GM21390 (cell line): ENCODE measurements around the gene ADCY4.
A peak's percentile ranks its signal among the peaks of the same experiment; 100 is the strongest.
"Not testable (repeated sequence)": the region's sequence is repeated elsewhere in the genome, so short reads cannot be mapped to it uniquely, and the experiment has no call there.

Experiments
- ATAC-seq: cut with Tn5 transposase; IDR thresholded peaks from one replicate; pipeline ENCODE4 v1.9.1; 2021; ENCODE audit not compliant: unreplicated experiment

ADCY4 gene

DNA sequence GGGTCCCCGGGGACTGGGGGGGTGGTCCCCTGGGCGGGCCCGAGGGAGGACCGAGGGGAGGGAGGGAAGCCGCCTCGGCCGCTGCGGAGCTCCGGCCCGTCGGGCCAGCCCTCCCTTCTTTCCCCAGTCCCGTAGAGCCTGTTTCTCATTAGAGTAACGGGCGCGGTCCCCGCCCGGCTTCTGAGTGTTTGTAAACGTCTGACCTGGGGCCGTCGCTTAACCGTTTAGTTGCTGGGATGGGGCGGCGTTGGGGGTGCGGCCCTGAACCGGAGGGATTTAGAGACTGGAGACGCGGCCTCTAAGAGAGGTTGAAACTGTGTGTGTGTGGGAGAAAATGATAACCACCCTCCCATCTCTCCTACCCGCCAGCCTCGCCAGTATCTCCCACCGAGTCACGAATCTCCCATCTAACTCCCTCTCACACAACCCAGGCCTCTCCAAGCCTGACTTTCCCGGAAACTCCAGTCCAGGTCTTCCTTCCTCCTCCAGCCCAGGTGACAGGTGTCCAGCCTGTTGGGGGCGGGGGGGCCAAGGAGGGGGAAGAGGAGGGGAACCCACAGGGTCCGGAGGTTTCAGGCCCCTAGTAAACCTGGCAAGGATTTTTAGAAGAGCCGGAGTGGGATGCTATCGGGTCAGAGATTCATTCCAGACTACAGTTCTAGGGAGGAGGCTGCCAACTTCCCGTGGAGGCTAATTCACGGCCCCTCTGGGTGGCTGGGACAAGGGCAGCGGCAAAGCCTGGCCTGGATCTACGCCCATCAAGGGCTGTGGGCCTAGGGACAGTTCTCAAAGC is 32.0 kb upstream of the ADCY4 start:
- ATAC-seq, result peak; percentile 60

DNA sequence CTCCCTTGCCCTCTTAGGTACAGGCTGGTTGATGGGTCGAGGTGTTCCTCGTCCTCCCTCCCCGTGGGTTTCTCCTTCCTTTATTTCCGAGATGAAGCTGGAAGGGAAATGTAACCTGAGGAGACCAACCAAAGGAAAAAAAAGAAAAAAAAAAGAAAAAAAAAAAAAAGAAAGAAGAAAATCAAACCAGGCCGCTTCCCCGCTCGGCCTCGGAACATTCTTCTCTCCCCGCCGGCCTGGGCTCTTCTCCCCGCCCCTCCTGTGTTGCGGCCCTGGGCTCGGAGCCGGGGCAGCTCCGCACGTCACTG is 31.5 kb upstream of the ADCY4 start:
- no peak for ATAC-seq

DNA sequence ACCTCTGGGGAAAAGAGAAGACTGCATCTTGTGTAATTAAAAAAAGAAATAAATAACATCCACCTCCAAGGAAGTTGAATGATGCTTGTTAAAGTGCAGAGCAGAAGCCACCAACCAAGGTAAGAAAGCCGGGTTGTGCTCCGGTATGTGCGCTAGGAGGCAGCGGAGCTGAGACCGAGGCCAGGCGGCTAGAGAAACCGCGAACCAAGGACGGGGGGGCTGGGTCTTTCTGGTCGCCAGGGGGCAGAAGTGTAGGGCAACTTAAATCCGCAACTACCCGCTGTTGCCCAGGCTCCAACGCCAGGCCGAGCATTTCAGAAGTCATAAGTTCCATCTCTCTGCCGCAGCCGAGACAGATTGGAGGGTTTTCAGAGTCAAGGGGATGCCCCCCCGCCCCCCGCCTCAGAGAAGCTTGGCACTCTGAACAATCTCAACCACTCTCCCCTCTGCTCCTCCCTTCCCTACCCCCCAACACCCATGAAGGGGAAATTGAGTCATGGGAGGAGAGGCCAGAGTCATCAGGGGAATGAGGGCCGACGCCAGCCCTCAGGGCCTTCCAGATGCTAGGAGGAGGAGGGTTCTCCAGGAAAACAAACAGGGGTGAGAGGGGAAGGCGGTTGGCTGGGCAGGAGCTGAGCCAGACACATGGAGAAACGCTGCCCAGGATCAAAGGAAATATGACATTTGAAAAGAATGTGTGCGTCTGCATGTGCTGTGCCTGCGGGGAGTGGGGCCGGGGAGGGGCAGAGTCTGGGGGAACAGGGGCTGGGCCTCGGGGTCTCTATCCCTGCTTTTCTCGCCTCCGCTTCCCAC is 30.9 kb upstream of the ADCY4 start:
- ATAC-seq, result peak; percentile 41

DNA sequence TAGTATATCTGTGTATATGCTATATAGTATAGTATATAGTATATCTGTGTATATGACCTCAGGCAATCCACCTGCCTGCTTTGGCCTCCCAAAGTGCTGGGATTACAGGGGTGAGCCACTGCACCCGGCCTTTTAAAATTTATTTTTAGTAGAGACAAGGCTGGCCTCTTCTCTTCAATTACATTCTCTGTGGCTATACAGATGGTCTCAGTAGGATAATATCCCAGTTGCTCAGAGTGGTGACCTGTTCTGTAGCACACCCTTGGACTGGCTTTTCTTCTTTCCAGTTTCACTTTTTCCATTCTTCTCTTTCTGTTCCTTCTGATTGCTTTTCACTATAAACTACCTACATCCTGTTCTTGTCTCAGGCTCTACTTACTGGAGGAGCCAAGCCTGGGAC is 30.0 kb upstream of the ADCY4 start:
- no peak for ATAC-seq

DNA sequence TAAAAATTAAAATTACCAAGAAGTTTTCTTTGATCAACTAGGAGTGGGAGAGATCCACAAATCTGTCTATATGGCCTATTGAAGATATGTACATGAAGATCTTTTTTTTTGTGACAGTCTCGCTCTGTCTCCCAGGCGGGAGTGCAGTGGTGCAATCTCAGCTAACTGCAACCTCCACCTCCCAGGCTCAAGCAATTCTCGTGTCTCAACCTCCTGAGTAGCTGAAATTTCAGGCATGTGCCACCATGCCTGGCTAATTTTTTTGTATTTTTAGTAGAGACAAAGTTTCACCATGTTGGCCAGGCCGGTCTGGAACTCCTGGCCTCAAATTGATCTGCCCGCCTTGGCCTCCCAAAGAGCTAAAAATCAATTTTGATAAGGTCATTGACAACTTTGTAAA is 28.5 kb upstream of the ADCY4 start:
- ATAC-seq, result no peak

DNA sequence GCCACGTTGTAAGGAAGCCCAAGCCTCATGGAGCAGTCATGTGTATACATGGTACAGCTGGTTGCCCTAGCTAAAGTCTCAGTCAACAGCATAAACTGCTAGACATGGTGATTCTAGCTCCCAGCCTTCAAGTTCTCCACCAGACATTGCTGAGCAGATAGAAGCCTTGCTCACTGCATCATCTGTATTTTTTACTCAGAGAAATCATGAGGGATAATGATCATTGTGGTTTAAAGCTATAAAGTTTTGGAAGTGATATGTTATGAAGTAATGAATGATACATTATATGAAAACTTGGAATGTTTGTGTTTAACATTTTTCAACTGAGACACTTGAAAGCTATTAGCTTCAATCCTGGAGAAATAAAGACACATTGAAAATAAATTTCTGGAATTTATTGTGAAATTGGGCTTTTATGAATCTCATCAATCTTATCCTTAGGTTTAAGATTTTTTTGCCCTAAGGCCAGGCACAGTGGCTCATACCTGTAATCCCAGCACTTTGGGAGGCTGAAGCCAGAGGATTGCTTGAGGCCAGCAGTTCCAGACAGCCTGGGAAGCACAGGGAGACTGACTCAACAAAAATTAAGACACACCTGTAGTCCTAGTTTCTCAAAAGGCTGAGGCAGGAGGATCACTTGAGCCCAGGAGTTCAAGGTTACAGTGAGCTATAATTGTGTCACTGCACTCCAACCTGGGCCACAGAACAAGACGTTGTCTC is 27.5 kb upstream of the ADCY4 start:
- no peak for ATAC-seq

DNA sequence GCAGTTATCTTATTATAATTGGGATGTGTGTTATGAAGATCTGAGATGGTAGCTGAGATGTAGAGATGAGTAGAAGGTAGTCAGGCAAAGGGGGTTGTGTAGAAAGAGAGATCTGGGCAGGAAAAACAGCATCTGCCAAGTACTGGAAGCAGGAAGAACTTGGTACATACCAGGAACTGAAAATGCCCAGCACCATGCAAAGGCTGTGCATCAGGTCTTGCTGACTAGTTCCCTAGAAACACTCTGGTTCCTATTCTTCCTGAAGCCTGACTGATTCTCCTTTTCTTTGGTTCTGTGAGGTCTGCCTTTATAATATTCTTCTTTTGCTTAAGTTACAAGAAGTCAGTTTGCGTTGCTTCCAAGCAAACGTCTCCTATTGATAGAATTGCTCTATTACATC is 26.5 kb upstream of the ADCY4 start:
- no peak for ATAC-seq

DNA sequence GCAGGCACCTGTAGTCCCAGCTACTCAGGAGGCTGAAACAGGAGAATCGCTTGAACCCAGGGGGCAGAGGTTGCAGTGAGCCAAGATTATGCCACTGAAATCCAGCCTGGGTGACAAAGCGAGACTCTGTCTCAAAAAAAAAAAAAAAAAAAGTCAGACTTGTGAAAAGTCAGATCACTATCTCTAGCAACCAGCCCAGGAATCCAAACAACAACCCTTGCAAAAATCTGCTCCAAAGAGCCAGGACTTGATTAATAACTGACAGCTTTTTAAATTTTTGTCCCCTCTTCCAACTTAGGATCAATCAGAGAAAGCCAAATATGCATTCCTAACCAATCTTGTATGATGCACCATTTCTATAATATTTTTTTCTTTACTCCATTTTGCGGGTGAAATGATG is 25.4 kb upstream of the ADCY4 start:
- no peak for ATAC-seq

DNA sequence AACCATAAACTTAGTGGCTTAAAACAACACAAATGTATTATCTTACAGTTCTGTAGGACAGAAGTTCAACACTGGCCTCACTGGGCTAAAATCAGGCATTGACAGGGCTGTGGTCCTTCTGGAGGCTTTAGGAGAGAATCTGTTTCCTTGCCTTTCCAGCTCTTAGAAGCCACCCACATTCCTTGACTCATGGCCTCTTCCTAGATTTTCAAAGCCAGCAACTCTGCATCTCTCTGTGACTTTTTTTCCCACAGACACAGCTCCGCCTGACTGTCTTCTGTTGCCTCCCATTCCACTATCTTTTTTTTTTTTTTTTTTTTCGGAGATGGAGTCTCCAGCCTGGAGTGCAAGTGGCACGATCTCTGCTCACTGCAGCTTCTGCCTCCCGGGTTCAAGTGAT is 21.3 kb upstream of the ADCY4 start:
- no peak for ATAC-seq

DNA sequence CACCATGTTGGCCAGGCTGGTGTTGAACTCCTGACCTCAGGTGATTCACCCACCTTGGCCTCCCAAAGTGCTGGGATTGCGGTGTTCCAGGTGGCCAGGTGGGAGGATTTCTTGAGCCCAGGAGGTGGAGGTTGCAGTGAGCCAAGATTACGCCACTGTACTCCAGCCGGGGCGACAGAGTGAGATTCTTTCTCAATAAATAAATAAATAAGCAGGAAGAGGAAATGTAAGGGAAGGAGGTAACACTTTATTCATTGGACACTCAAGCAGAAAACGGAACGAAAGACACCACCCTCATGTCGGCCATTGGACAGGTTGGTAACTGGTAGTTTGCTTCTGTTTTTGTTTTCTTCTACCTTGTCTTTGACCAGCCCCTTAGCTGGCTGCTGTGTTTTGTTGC is 20.1 kb upstream of the ADCY4 start:
- ATAC-seq, result no peak

DNA sequence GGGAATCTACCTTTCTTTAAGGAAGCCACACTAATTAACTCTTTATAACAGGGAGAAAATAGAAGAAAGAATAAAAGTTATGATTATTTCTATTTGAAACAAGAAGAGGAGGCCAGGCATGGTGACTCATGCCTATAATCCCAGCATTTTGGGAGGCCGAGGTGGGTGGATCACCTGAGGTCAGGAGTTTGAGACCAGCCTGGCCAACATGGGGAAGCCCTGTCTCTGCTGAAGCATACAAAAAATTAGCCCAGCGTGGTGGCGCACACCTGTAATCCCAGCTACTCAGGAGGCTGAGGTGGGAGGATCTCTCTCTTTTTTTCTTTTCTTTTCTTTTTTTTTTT is 19.6 kb upstream of the ADCY4 start:
- ATAC-seq, result not testable (repeated sequence)

DNA sequence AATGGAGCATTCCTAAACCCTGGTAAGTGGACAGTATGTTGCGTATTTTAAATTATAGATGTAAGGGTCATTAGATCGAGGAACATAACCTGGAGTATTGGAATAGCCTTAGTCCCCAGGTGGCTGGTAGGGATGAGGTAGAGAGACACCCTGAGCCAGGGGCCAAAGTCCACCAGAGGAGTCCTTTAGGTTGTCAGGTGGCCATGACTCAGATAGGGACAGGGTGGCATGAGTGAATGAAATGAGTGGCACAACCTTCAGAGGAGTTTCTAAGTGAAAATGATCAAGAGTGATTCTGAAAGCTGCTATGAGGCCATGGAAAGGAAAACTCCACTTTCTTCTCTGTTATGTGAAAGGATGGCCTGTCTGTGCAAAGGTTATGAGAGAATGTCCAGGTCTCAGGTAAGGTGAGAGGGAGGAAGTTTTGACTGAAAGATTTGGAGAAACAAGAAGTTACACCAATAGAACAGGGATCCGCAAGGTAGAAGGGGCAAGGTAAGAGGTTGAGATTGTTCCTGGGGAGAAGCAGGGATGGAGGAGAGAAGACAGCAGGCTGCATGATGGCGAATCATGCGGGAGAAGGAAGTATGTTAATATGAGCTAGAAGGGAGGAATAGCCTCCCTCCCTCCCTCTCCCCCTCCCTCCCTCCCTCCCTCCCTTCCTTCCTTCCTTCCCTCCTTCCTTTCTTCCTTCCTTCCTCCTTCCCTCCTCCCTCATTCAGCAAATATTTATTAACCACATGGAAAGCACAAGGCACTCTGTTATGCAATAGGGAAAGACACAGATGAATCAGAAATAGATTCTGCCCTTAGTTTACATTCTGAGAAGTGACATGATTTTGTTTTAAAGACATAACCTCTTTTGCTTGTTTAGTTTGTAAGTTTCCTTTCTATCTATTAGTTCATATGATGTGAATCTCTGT is 18.9 kb upstream of the ADCY4 start:
- ATAC-seq, result no peak

DNA sequence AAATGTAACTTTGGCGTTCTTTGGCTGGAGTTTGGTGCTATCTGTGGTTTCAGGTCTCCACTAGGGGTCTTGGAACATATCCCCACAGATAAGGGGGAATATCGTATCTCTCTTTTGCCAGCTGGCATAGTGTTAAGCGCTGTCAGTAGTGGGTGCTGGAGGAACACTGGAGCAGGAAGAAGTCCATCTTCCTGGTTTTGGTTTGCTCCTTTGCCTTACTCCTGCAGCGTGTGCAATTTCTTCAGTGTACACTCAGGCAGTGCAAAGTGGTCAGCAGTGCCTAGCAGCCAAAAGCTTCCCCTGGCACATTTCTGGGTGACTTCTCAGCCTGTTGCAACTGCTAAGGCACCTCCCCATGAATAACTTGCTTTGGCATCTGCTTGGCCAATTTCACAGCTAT is 16.6 kb upstream of the ADCY4 start:
- ATAC-seq, result no peak

DNA sequence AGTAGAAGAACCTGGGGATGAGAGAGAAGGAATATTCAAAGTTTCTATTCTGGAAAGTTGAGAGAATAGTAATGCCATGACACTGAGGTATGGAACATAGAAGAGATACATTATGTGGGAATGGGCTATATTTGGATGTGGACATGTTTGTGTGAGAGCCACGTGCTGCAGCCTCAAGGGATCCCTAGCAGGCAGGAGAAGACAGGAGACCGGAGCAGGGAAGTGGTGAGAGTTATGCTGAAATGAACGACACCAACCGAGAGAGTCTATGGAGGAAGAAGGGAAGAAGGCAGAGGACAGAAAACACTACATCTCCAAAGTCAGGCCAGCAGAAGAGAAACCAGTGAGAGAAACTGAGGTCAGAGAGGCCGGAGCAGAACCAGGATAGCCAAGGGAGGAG is 14.9 kb upstream of the ADCY4 start:
- ATAC-seq, result no peak

DNA sequence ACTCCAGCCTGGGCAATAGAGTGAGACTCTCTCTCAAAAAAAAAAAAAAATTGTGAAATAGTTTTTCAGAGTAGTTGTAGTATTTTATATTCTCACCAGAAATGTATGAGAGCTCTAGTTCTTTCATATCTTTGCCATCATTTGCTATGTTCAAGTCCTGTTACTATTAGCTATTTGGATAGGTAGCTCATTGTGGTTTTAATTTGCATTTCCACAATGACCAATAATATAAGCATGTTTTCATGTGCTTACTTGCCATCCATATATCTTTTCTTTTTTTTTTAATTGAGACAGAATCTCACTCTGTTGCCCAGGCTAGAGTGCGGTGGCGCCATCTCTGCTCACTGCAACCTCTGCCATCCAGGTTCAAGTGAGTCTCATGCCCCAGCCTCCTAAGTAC is 13.3 kb upstream of the ADCY4 start:
- ATAC-seq, result no peak

DNA sequence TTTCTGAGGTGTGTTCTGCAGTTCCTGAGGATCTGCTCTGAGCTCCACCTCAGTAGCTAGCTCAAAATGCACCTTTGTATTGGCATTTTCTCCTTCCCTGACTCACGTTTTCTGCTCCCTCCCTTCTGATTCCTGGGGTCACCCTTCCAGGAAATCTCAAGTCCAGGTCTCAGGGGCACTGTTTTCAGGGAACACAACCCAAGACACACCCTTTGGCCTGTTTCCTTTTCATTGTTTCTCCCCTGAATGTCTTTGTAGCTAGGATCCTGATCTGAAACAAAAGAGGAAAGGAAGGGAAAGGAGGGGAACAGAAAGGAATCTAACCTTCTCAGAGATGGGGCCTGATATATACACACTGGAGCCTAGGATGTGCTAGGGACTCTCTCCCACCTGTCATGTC is 12.3 kb upstream of the ADCY4 start:
- no peak for ATAC-seq

DNA sequence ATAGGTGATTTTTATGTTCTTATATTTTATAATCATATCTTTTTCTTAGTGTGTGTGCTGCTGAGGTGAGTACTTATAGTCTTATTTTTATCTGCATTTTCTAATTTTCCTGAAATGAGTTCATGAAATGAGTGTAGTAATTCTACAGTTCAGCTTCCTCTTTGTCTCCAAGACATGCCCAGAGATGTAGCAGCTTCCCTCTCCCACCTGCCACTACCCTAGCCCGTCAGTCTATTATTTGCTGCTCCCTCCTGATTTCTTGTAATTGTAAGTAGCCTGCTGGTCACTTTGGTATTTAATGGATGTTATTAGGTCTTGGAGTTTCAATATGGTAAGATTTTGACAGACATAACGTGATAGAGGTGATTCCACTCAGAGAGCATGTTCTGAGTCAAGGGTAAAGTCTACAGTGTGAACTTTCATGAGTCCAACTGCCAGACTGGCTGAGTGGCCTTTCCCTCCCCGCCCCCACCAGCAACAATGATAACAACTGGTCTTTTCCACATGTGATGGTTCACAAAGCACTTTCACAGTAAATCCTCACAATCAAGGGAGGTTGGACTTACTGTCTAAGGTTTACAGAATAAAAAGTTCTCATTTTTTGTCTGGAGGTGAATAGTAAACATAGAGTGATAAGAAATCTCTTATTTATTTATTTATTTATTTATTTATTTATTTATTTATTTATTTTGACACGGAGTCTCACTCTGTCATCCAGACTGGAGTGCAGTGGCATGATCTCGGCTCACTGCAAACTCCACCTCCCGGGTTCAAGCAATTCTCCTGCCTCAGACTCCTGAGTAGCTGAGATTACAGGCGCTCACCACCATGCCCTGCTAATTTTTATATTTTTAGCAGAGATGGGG is 9.2 kb upstream of the ADCY4 start:
- no peak for ATAC-seq

DNA sequence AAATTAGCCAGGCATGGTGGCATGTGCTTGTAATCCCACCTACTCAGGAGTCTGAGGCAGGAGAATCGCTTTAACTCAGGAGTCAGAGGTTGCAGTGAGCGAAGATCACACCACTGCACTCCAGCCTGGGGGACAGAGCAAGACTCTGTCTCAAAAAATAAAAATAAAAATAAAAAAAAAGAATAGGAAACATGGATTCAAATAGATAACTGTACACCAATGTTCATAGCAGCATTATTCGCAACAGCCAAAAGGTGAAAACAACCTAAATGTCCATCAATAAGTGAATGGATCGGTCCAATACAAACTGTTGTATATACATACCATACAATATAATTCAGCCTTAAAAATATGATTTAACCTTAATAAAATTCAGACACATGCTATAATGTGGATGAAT is 8.0 kb upstream of the ADCY4 start:
- no peak for ATAC-seq

DNA sequence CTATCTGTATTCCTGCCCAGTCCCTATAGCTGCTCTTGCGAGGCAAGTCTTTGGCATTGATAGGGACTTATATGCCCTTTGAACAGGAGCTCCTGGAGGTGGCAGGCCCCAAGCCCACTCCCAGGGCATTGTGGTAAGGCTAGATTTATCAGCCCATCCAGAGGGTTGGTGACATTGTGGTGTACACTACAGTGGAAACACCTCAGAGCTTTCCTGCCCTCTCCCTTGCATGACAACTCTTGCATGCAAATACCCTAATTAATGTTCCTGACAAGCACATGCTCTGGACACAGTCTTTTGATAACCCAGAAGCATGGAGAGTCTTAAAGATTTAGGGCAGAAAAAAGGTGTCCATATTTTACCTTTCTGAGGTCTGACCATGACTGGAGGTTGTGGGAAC is 5.7 kb upstream of the ADCY4 start:
- no peak for ATAC-seq
